Kidney epithelial cell (primary cell): ENCODE results near the gene PEX3. TPM values are rescaled to one million over a fixed set of nuclear protein-coding genes. Genes with fewer than 3 reads are reported as not detected.

Source experiments
- DNase-seq: peaks from one replicate; pipeline ENCODE4 v3.0.0-alpha.2; 2010; ENCODE audit warnings: low read depth
- H3K27me3 ChIP-seq: 2 replicates; pipeline ENCODE4 v1.6.0; 2011; ENCODE audit warnings: low read length; ENCODE audit not compliant: control insufficient read depth, insufficient read depth
- H3K36me3 ChIP-seq: 2 replicates; pipeline ENCODE4 v1.5.1; 2011; ENCODE audit warnings: low read length; ENCODE audit not compliant: control insufficient read depth, insufficient read depth
- H3K4me3 ChIP-seq: 2 replicates; pipeline ENCODE4 v1.5.1; 2011; ENCODE audit warnings: low read depth, mild to moderate bottlenecking, control low read depth, low read length
- total RNA-seq: library from RNA; depleted of rRNA; stranded (reverse); fragments of >200 nt; gene quantifications from 2 replicates; pipeline ENCODE4 v1.2.3, GENCODE V29; 2015
- TF ChIP-seq, protein P1 (sequence below): IDR thresholded peaks from 2 replicates; pipeline ENCODE4 v1.5.1; 2011; ENCODE audit warnings: mild to moderate bottlenecking, moderate library complexity, low read length, control low read depth, inconsistent platforms; ENCODE audit not compliant: insufficient read depth, poor library complexity, severe bottlenecking

Gene PEX3
- total RNA-seq, 1 donor from 2014 or later, result 11.4 TPM

DNA sequence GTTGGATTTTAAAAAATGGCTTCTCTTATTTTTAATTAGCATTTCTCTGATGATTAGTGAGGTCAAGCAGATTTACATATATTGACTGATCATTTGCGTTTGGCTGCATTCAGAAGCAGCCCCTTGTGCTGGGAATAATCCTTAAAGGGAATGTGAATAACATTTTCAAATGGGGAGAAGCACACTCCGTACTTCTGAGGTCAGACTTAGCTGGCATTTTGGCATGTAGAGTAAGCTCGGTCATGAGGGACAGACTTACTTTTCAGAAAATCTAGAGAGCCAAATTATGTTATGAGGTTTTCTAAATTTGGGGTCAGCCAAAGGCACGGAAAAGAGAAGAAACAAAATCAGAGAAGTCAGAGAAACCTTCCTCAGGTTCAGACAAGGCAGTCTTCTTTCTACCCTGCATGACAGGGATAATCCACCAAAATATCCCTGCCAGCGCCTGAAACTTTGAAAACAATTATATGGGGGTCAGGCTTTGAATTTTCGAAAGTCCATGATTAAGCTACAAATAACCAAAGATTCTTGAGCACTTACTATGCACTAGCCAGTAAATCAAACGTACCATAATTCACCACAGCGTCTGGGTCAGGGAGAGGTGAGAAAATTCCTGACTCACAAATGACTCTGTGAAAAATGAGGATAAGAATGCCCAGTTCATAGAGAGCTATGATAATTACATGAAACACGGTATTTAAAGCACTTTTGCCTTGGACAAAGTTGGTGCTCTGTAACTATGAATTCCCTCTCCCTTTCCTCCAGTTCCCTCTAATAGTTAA, 45.0 kb upstream of the PEX3 start:
- no peaks in the 10 kb centered on the region for H3K36me3 ChIP-seq
- TF ChIP-seq, protein P1, sequence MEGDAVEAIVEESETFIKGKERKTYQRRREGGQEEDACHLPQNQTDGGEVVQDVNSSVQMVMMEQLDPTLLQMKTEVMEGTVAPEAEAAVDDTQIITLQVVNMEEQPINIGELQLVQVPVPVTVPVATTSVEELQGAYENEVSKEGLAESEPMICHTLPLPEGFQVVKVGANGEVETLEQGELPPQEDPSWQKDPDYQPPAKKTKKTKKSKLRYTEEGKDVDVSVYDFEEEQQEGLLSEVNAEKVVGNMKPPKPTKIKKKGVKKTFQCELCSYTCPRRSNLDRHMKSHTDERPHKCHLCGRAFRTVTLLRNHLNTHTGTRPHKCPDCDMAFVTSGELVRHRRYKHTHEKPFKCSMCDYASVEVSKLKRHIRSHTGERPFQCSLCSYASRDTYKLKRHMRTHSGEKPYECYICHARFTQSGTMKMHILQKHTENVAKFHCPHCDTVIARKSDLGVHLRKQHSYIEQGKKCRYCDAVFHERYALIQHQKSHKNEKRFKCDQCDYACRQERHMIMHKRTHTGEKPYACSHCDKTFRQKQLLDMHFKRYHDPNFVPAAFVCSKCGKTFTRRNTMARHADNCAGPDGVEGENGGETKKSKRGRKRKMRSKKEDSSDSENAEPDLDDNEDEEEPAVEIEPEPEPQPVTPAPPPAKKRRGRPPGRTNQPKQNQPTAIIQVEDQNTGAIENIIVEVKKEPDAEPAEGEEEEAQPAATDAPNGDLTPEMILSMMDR, result no peak
- DNase-seq, result no peak
- H3K27me3 ChIP-seq, result no peaks in the 10 kb centered on the region
- no peak overlapping the region for H3K4me3 ChIP-seq

DNA sequence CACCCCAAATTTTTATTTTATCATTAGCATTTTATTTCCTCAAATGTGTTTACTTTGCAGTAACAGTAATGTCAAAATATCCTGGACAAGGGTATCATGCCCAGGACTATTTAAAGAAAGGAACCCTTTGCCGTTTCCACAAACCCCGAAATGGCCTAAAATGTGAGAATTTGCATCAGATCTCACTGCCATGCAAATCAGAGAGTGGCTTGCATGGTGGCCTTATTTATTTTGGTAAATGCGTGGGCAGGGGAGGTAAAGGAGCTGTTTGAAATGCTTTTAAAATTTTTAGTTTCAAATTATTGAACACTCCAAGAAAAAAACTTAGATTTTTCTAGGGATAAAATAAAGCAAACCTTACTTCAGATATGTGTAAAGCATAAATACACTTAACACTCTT, 43.9 kb upstream of the PEX3 start:
- H3K4me3 ChIP-seq, result no peak overlapping the region
- TF ChIP-seq, protein P1, result no peak
- no peaks in the 10 kb centered on the region for H3K27me3 ChIP-seq
- DNase-seq, result no peak
- H3K36me3 ChIP-seq, result no peaks in the 10 kb centered on the region

DNA sequence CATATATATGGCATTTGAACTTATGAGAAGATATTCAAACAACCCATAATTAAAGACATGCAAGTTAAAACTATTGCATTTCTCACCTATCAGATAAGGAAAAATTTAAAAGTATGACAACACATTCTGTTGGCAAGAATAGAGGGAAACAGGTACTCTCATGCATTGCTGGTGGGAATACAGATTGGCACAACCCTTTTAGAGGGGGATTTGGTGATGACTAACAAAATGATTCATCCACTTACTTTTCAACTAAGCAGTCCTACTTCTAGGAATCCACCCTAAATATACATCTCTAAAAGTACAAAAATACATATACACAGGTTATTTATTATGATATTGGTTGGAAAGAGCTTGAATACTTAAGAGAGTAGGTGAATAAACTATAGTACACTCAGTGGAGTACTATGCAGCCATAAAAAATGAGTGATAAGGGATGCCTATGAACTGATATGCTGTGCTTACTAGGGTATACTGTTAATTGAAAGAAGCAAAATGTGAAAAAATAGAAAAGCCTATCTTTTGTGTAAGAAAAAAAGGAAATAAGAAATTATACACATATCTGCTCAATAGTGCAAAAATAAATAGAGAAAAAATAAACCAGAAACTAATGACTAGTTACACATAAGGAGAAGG, 42.3 kb upstream of the PEX3 start:
- DNase-seq, result no peak

DNA sequence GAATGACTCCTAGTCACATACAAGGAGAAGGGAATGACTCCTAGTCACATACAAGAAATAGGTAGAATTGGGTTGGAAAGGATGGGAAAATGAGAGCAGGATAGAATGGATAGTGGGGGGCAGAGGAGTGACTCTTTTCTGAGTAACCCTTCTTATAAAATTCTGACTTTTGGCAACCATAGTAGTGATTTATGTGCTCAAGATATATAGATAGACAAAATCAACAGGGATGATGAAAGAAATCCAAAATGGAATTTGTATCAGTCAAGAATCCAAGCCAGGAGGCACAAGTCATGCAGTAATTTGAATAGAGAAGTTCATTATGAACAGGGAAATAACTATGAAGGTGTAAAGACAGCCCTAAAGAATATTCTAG, 41.8 kb upstream of the PEX3 start:
- no peaks in the 10 kb centered on the region for H3K36me3 ChIP-seq
- TF ChIP-seq, protein P1, result no peak
- no peaks in the 10 kb centered on the region for H3K27me3 ChIP-seq
- DNase-seq, result no peak
- no peak overlapping the region for H3K4me3 ChIP-seq

More for the DNA sequence above, 42.3 kb upstream of the PEX3 start:
- Histone ChIP-seq H3K27me3 (no peaks in the 10 kb centered on the region), H3K36me3 (no peaks in the 10 kb centered on the region), H3K4me3 (no peak overlapping the region)
- TF ChIP-seq, protein P1, result no peak

DNA sequence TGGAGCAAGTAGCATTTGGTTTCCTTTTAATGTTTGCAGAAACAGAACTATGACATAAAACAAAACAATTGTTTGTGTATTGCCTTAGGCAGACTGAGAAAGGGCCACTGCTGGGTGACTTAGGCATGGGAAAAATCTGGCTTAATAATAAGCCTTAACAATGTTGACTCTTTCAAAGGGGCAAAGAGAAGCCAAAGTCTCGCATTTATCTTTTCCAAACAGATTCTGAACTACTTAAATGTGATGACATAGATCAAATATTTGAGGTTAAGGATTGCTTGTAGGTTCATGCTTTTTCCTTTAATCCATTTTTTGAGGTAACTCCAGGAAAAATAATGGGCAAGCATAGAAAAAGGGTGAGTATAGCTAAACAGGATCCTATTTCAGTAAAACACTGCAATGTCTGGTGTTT, 39.7 kb upstream of the PEX3 start:
- no peaks in the 10 kb centered on the region for H3K27me3 ChIP-seq
- no peak for DNase-seq
- no peaks in the 10 kb centered on the region for H3K36me3 ChIP-seq
- TF ChIP-seq, protein P1, result no peak
- no peak overlapping the region for H3K4me3 ChIP-seq

DNA sequence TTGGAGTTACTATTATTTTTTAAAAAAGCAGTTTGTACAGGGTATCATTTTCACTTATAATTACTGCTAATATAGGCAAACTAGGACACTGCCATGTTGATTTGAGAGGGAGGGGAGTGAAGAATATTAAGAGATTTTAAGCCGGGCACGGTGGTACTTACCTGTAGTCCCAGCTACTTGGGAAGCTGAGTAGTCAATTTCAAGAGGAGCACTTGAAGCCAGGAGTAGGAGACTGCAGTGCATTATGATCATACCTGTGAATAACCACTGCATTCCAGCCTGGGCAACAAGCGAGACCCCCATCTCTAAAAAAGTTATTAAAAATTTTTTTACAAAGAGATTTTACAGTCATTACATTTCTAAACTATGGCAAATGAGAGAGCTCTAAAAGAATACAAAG, 35.8 kb upstream of the PEX3 start:
- TF ChIP-seq, protein P1, result no peak
- Histone ChIP-seq H3K27me3 (no peaks in the 10 kb centered on the region), H3K4me3 (no peak overlapping the region), H3K36me3 (no peaks in the 10 kb centered on the region)
- no peak for DNase-seq
